OCI-LY3 (cell line): ENCODE measurements around the gene BCL2L15.

Source experiments
- H2AFZ ChIP-seq: fragments of 200-600, 300-600 bp; shearing (Covaris generic); 2 replicates; pipeline ENCODE4 v1.6.0; 2014; ENCODE audit warnings: antibody characterized with exemption, low read depth, low read length
- H3K27ac ChIP-seq: fragments of 200-600, 300-600 bp; sonication (generic); 2 replicates; pipeline ENCODE4 v1.5.1; 2014; ENCODE audit warnings: mild to moderate bottlenecking, low read length, moderate library complexity, mixed read lengths
- H3K27me3 ChIP-seq: fragments of 200-600, 300-600 bp; sonication (generic); 2 replicates; pipeline ENCODE4 v1.6.1; 2014; ENCODE audit warnings: low read depth, low read length, mixed read lengths
- H3K36me3 ChIP-seq: fragments of 200-600, 300-600 bp; sonication (generic); replicated peaks from 2 replicates; pipeline ENCODE3; 2014; ENCODE audit warnings: low read depth, low read length, mixed read lengths
- H3K4me1 ChIP-seq: fragments of 300-600, 200-600 bp; sonication (generic); 2 replicates; pipeline ENCODE4 v1.6.1; 2014; ENCODE audit warnings: low read length, mixed read lengths
- H3K4me2 ChIP-seq: fragments of 200-600, 300-600 bp; sonication (generic); 2 replicates; pipeline ENCODE4 v1.6.1; 2014; ENCODE audit warnings: low read length, mixed read lengths
- H3K4me3 ChIP-seq: fragments of 300-600, 200-600 bp; sonication (generic); 2 replicates; pipeline ENCODE4 v1.5.1; 2014; ENCODE audit warnings: antibody characterized with exemption, mild to moderate bottlenecking, low read length, moderate library complexity
- H3K79me2 ChIP-seq: fragments of 300-600, 200-600 bp; shearing (Covaris generic); 2 replicates; pipeline ENCODE4 v1.6.1; 2014; ENCODE audit warnings: mild to moderate bottlenecking, low read length, mixed read lengths
- H3K9ac ChIP-seq: fragments of 300-600, 200-600 bp; shearing (Covaris generic); 2 replicates; pipeline ENCODE4 v1.6.0; 2014; ENCODE audit warnings: mild to moderate bottlenecking, low read length, moderate library complexity
- H3K9me3 ChIP-seq: fragments of 200-600, 300-600 bp; shearing (Covaris generic); 2 replicates; pipeline ENCODE4 v1.6.1; 2014; ENCODE audit warnings: low read length, mixed read lengths; ENCODE audit not compliant: insufficient read depth
- H4K20me1 ChIP-seq: fragments of 200-600, 300-600 bp; sonication (generic); 2 replicates; pipeline ENCODE4 v1.6.1; 2016; ENCODE audit warnings: low read length, mixed read lengths; ENCODE audit not compliant: insufficient read depth
- EZH2phosphoT487 ChIP-seq: fragments of 200-600 bp; shearing (Covaris generic); IDR thresholded peaks from 2 replicates; pipeline ENCODE4 v1.6.1; 2018; ENCODE audit warnings: antibody characterized with exemption, mixed run types, low read depth
- TF ChIP-seq, protein P1 (sequence below): fragments of 200-600, 300-600 bp; sonication (generic); IDR thresholded peaks from 2 replicates; pipeline ENCODE4 v1.5.1; 2014; ENCODE audit warnings: antibody characterized with exemption, low read length, low read depth

The BCL2L15 gene

GRCh38 chr1:113913887-113914664 lies 26.7 kb upstream of the BCL2L15 start:
- Histone ChIP-seq H3K4me1 (no peaks in the 10 kb centered on the region), H2AFZ (no peak overlapping the region)

DNA sequence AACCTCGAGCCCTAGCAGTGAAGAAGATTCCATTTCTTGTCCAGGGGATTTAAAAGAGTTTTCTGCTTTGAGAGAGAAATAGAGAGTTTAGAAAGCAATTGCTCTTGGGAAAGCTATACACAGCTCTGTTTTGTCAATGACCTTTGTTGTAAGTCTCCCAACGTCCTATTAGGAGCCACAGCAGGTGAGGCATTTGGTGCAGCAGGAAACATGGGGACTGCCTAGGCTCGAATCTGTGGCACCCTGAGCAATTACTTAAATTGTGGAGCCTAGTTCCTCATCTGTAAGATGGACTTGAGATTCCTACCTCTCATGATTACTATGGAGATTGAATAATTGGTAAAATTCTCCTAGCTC lies 25.9 kb upstream of the BCL2L15 start:
- Histone ChIP-seq H3K9me3 (no peaks in the 10 kb centered on the region), H3K4me1 (no peaks in the 10 kb centered on the region), H3K9ac (no peak overlapping the region), H3K4me3 (no peak overlapping the region), H2AFZ (no peak overlapping the region), H3K36me3 (peaks cover 2% of the 10 kb centered on the region), H3K79me2 (no peaks in the 10 kb centered on the region), H3K27me3 (no peaks in the 10 kb centered on the region), H3K27ac (no peak overlapping the region), H4K20me1 (no peaks in the 10 kb centered on the region), H3K4me2 (no peak overlapping the region)
- TF ChIP-seq EZH2phosphoT487 = no peak
- TF ChIP-seq, protein P1, sequence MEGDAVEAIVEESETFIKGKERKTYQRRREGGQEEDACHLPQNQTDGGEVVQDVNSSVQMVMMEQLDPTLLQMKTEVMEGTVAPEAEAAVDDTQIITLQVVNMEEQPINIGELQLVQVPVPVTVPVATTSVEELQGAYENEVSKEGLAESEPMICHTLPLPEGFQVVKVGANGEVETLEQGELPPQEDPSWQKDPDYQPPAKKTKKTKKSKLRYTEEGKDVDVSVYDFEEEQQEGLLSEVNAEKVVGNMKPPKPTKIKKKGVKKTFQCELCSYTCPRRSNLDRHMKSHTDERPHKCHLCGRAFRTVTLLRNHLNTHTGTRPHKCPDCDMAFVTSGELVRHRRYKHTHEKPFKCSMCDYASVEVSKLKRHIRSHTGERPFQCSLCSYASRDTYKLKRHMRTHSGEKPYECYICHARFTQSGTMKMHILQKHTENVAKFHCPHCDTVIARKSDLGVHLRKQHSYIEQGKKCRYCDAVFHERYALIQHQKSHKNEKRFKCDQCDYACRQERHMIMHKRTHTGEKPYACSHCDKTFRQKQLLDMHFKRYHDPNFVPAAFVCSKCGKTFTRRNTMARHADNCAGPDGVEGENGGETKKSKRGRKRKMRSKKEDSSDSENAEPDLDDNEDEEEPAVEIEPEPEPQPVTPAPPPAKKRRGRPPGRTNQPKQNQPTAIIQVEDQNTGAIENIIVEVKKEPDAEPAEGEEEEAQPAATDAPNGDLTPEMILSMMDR = no peak

More at GRCh38 chr1:113913887-113914664, 26.7 kb upstream of the BCL2L15 start:
- Histone ChIP-seq H3K27ac (no peak overlapping the region), H3K36me3 (peaks cover 2% of the 10 kb centered on the region), H3K27me3 (no peaks in the 10 kb centered on the region), H3K9me3 (no peaks in the 10 kb centered on the region), H3K4me3 (no peak overlapping the region), H4K20me1 (no peaks in the 10 kb centered on the region), H3K4me2 (no peak overlapping the region), H3K9ac (no peak overlapping the region), H3K79me2 (no peaks in the 10 kb centered on the region)
- TF ChIP-seq, protein P1 = no peak
- no peak for TF ChIP-seq EZH2phosphoT487

- TF ChIP-seq, protein P1 = no peak
- no peak for TF ChIP-seq EZH2phosphoT487
- Histone ChIP-seq H2AFZ (no peak overlapping the region), H3K4me3 (no peak overlapping the region), H3K4me1 (no peaks in the 10 kb centered on the region), H3K9me3 (no peaks in the 10 kb centered on the region), H3K4me2 (no peak overlapping the region), H3K36me3 (peaks cover 2% of the 10 kb centered on the region), H4K20me1 (no peaks in the 10 kb centered on the region), H3K27me3 (no peaks in the 10 kb centered on the region), H3K27ac (no peak overlapping the region), H3K9ac (no peak overlapping the region), H3K79me2 (no peaks in the 10 kb centered on the region)
Observed at GRCh38 chr1:113912594-113913311, 25.4 kb upstream of the BCL2L15 start.

GRCh38 chr1:113905435-113905861 lies 18.1 kb upstream of the BCL2L15 start:
- Histone ChIP-seq H3K9ac (peak overlapping the region; percentile 78), H4K20me1 (no peaks in the 10 kb centered on the region), H3K27ac (peak overlapping the region; percentile 51), H3K4me2 (peak overlapping the region; percentile 81), H3K9me3 (no peaks in the 10 kb centered on the region), H3K79me2 (peaks cover 35% of the 10 kb centered on the region), H3K4me1 (peaks cover 9% of the 10 kb centered on the region), H3K27me3 (no peaks in the 10 kb centered on the region), H3K36me3 (no peaks in the 10 kb centered on the region), H3K4me3 (peak overlapping the region; percentile 92), H2AFZ (peak overlapping the region; percentile 35)
- TF ChIP-seq, protein P1 = no peak
- no peak for TF ChIP-seq EZH2phosphoT487
